Cerebellar nuclear complex (tissue), 1 donor: Measurements from ENCODE around the gene AMFR.
A peak's percentile ranks its signal among the peaks of the same experiment; 100 is the strongest.

Experiments
- DNase-seq, 2 experiments: peaks; one replicate each; lab custom pipeline; 2025; lab: John Stamatoyannopoulos, UW

Gene AMFR

GRCh38 chr16:56330476-56330875 lies 94.9 kb downstream of the AMFR start:
- DNase-seq = no peak

- DNase-seq = no peak
Observed at GRCh38 chr16:56329887-56330286, 95.5 kb downstream of the AMFR start.

- DNase-seq = no peak
Observed at GRCh38 chr16:56328276-56329022, 96.9 kb downstream of the AMFR start.

- no peak for DNase-seq
Observed at GRCh38 chr16:56327929-56328258, 97.5 kb downstream of the AMFR start.

- no peak for DNase-seq
Observed at GRCh38 chr16:56327071-56327928, 98.0 kb downstream of the AMFR start.

GRCh38 chr16:56325956-56326355 lies 99.4 kb downstream of the AMFR start:
- no peak for DNase-seq

GRCh38 chr16:56324406-56324805 lies 100.9 kb downstream of the AMFR start:
- DNase-seq = no peak

- DNase-seq = no peak
Observed at GRCh38 chr16:56321571-56321970, 103.8 kb downstream of the AMFR start.

GRCh38 chr16:56320811-56321558 lies 104.4 kb downstream of the AMFR start:
- no peak for DNase-seq

- DNase-seq = no peak
Observed at GRCh38 chr16:56320056-56320455, 105.3 kb downstream of the AMFR start.

- DNase-seq = no peak
Observed at GRCh38 chr16:56319376-56319775, 106.0 kb downstream of the AMFR start.

- no peak for DNase-seq
Observed at GRCh38 chr16:56318827-56319140, 106.6 kb downstream of the AMFR start.

- peak; percentile 34 to 73 for DNase-seq
Observed at GRCh38 chr16:56317998-56318826, 107.1 kb downstream of the AMFR start.

GRCh38 chr16:56316545-56316944 lies 108.8 kb downstream of the AMFR start:
- DNase-seq = no peak

- no peak for DNase-seq
Observed at GRCh38 chr16:56315955-56316354, 109.4 kb downstream of the AMFR start.

GRCh38 chr16:56314244-56314850 lies 111.0 kb downstream of the AMFR start:
- no peak for DNase-seq

GRCh38 chr16:56312556-56312955 lies 112.8 kb downstream of the AMFR start:
- no peak for DNase-seq

GRCh38 chr16:56312028-56312300 lies 113.4 kb downstream of the AMFR start:
- DNase-seq = no peak
